GM12878 (cell line): ENCODE results near the gene SERPINB10. TPM values are rescaled to one million over a fixed set of nuclear protein-coding genes. Genes with fewer than 3 reads are reported as not detected.

ENCODE experiments used
- ATF7 ChIP-seq: fragments of 450-650 bp; IDR thresholded peaks from 2 replicates; pipeline ENCODE4 v1.6.1; 2016; ENCODE audit warnings: low read depth, mild to moderate bottlenecking
- EED ChIP-seq: sonication (generic); IDR thresholded peaks from 2 replicates; pipeline ENCODE4 v1.6.1; 2016; ENCODE audit warnings: antibody characterized with exemption, low read depth
- ESRRA ChIP-seq: IDR thresholded peaks from 2 replicates; pipeline ENCODE4 v1.6.1; 2012; ENCODE audit warnings: mild to moderate bottlenecking, low read length, improper control_type of control experiment
- FOXM1 ChIP-seq: IDR thresholded peaks from 2 replicates; pipeline ENCODE4 v1.6.1; 2012; ENCODE audit warnings: low read depth, mild to moderate bottlenecking, inconsistent platforms, low read length, moderate library complexity
- IRF4 ChIP-seq: IDR thresholded peaks from 2 replicates; pipeline ENCODE4 v1.6.1; 2011; ENCODE audit warnings: low read depth, low read length
- JUNB ChIP-seq: IDR thresholded peaks from 2 replicates; pipeline ENCODE4 v1.6.1; 2016; ENCODE audit warnings: antibody characterized with exemption, mild to moderate bottlenecking
- NFIC ChIP-seq: IDR thresholded peaks from 2 replicates; pipeline ENCODE4 v1.6.1; 2012; ENCODE audit warnings: low read depth, mild to moderate bottlenecking, inconsistent platforms, low read length, moderate library complexity
- RFX5 ChIP-seq: IDR thresholded peaks from 2 replicates; pipeline ENCODE4 v1.6.1; 2011; ENCODE audit warnings: low read depth, low read length, improper control_type of control experiment
- RUNX3 ChIP-seq: IDR thresholded peaks from 2 replicates; pipeline ENCODE4 v1.6.1; 2012; ENCODE audit warnings: low read length, inconsistent platforms
- polyA plus RNA-seq, 11 experiments: library from polyadenylated mRNA; depleted of rRNA in 4 of 11; unstranded in 6 of 11; stranded (reverse) in 5 of 11; fragments of >200 nt; fragmentation: Nextera tagmentation in 4 of 11; fragmentation: Illumina TruSeq in 1 of 11; extraction: Ambion mirVana in 4 of 11; extraction: Trizol in 1 of 11; gene quantifications; 1 replicate in 1 of 11; 2 replicates in 10 of 11; pipeline versions ENCODE4 v1.2.1 to v1.2.3, GENCODE V29; 2011 to 2016; ENCODE audit warnings: inconsistent platforms in 2 of 11, missing spikeins in 2 of 11, low read depth in 1 of 11
- total RNA-seq, 4 experiments: library from RNA; depleted of rRNA in 3 of 4; stranded (reverse); fragments of >200 nt in 3 of 4; fragmentation: Illumina TruSeq in 1 of 4; extraction: Trizol in 1 of 4; gene quantifications; 2 replicates each; pipeline versions ENCODE4 v1.2.1 to v1.2.3, GENCODE V29; 2013 to 2021
- TF ChIP-seq, protein P1 (sequence below): fragments of 450-650 bp; IDR thresholded peaks from 2 replicates; pipeline ENCODE4 v1.6.1; 2017; ENCODE audit warnings: mild to moderate bottlenecking, low read depth, inconsistent platforms; ENCODE audit not compliant: poor library complexity, severe bottlenecking
- TF ChIP-seq, protein P2 (sequence below): IDR thresholded peaks from 2 replicates; pipeline ENCODE4 v1.6.1; 2012; ENCODE audit warnings: mild to moderate bottlenecking, low read depth, low read length

The SERPINB10 gene
- total and polyA plus RNA-seq, 10 of the 15 experiments (the other 5 are each of a cell fraction or from before 2014, with no cell fraction given) = 12.0 to 83.5 (median 24.1) TPM

DNA sequence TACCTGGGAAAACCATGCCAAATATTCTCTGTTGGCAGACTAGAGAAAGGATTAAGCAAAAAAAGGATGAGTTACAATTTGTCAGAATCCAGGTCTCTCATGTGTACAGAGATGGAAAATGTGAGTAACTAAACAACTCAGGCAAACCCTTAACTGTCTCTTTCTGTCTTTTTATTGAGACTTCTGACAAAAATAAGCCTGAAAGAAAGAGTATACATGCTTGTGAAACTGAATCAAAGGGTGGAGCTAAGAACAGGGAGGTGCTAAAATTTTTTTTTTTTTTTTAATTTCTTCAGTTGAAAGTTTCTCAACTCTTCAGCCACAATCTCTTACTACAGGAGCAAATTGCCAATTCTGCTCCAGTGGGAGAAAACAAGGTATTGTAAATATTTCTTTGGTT, at the start of gene SERPINB10 (continued):
- TF ChIP-seq ESRRA = no peak
- TF ChIP-seq, protein P1, sequence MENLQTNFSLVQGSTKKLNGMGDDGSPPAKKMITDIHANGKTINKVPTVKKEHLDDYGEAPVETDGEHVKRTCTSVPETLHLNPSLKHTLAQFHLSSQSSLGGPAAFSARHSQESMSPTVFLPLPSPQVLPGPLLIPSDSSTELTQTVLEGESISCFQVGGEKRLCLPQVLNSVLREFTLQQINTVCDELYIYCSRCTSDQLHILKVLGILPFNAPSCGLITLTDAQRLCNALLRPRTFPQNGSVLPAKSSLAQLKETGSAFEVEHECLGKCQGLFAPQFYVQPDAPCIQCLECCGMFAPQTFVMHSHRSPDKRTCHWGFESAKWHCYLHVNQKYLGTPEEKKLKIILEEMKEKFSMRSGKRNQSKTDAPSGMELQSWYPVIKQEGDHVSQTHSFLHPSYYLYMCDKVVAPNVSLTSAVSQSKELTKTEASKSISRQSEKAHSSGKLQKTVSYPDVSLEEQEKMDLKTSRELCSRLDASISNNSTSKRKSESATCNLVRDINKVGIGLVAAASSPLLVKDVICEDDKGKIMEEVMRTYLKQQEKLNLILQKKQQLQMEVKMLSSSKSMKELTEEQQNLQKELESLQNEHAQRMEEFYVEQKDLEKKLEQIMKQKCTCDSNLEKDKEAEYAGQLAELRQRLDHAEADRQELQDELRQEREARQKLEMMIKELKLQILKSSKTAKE = peak; percentile 31
- 0 out of 2 replicates have a peak, but pooled peaks have one; percentile 29 for TF ChIP-seq NFIC
- TF ChIP-seq ATF7 = peak; percentile 57
- TF ChIP-seq EED = no peak
- no peak for TF ChIP-seq RFX5
- TF ChIP-seq, protein P2, sequence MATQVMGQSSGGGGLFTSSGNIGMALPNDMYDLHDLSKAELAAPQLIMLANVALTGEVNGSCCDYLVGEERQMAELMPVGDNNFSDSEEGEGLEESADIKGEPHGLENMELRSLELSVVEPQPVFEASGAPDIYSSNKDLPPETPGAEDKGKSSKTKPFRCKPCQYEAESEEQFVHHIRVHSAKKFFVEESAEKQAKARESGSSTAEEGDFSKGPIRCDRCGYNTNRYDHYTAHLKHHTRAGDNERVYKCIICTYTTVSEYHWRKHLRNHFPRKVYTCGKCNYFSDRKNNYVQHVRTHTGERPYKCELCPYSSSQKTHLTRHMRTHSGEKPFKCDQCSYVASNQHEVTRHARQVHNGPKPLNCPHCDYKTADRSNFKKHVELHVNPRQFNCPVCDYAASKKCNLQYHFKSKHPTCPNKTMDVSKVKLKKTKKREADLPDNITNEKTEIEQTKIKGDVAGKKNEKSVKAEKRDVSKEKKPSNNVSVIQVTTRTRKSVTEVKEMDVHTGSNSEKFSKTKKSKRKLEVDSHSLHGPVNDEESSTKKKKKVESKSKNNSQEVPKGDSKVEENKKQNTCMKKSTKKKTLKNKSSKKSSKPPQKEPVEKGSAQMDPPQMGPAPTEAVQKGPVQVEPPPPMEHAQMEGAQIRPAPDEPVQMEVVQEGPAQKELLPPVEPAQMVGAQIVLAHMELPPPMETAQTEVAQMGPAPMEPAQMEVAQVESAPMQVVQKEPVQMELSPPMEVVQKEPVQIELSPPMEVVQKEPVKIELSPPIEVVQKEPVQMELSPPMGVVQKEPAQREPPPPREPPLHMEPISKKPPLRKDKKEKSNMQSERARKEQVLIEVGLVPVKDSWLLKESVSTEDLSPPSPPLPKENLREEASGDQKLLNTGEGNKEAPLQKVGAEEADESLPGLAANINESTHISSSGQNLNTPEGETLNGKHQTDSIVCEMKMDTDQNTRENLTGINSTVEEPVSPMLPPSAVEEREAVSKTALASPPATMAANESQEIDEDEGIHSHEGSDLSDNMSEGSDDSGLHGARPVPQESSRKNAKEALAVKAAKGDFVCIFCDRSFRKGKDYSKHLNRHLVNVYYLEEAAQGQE = no peak
- TF ChIP-seq JUNB = peak; percentile 43; the same call in 1 of the 2 replicates
- no peak for TF ChIP-seq RUNX3
- TF ChIP-seq IRF4 = no peak
- TF ChIP-seq FOXM1 = peak; percentile 38; the same call in 1 of the 2 replicates
- TF ChIP-seq, all 136 proteins: peak for 8
